SH-SY5Y (cell line): ENCODE measurements around the gene MMS19.

Source experiments
- GATA2 ChIP-seq: IDR thresholded peaks from 2 replicates; pipeline ENCODE4 v1.6.1; 2011; ENCODE audit warnings: mild to moderate bottlenecking, low read depth, low read length
- GATA3 ChIP-seq: IDR thresholded peaks from 2 replicates; pipeline ENCODE4 v1.6.1; 2011; ENCODE audit warnings: low read depth, mild to moderate bottlenecking, low read length, moderate library complexity

- TF ChIP-seq GATA2, result no peak
- TF ChIP-seq GATA3, result no peak
Measured at GRCh38 chr10:97444212-97444611, 54.0 kb downstream of the MMS19 start.
